IMR-90 (cell line): Measurements from ENCODE around the gene LRRC52. TPM values are rescaled to one million over a fixed set of nuclear protein-coding genes. Genes with fewer than 3 reads are reported as not detected.

ENCODE experiments used
- ATAC-seq: fragments of 200-7000 bp; cut with Tn5 transposase; 2 replicates; pipeline ENCODE4 v1.9.1; 2020; ENCODE audit warnings: low read depth, mild to moderate bottlenecking, moderate library complexity
- BruUV-seq: library from RNA; stranded (reverse); fragments of 400-500 nt; replicated peaks from 2 replicates; lab custom pipeline; 2021; lab: Mats Ljungman, UMichigan
- CTCF ChIA-PET: fragments of 300-600 bp; formaldehyde crosslinking; extraction: SDS; loops from one replicate; lab custom pipeline; 2021; ENCODE audit warnings: antibody characterized with exemption; lab: Yijun Ruan, JAX
- POLR2A ChIA-PET: fragments of 300-600 bp; sonication (Branson Sonifier 250); formaldehyde crosslinking; loops from one replicate; lab custom pipeline; 2022; ENCODE audit warnings: antibody characterized with exemption; ENCODE audit not compliant: unreplicated experiment; lab: Charles Lee
- DNase-seq: peaks from one replicate; pipeline ENCODE4 v3.0.0; 2013
- H2AFZ ChIP-seq: replicated peaks from 2 replicates; pipeline ENCODE3; 2013; ENCODE audit warnings: low read length, mild to moderate bottlenecking; ENCODE audit not compliant: poor library complexity
- H2AK5ac ChIP-seq: 2 replicates; pipeline ENCODE4 v1.6.1; 2013; ENCODE audit warnings: low read depth, low read length, inconsistent platforms
- H2AK9ac ChIP-seq: replicated peaks from 2 replicates; pipeline ENCODE3; 2013; ENCODE audit warnings: mild to moderate bottlenecking, low read depth, low read length, moderate library complexity; ENCODE audit not compliant: poor library complexity
- H2BK120ac ChIP-seq: 2 replicates; pipeline ENCODE4 v1.6.1; 2013; ENCODE audit warnings: low read depth, low read length, inconsistent platforms
- H2BK15ac ChIP-seq: 3 replicates; pipeline ENCODE4 v1.6.1; 2013; ENCODE audit warnings: low read depth, low read length, inconsistent platforms
- H2BK20ac ChIP-seq: 2 replicates; pipeline ENCODE4 v1.6.1; 2013; ENCODE audit warnings: low read depth, mild to moderate bottlenecking, inconsistent platforms, low read length, moderate library complexity
- H2BK5ac ChIP-seq: 2 replicates; pipeline ENCODE4 v1.6.1; 2013; ENCODE audit warnings: mild to moderate bottlenecking, low read depth, low read length, inconsistent platforms; ENCODE audit not compliant: poor library complexity, severe bottlenecking
- H3K14ac ChIP-seq: replicated peaks from 2 replicates; pipeline ENCODE4 v1.6.1; 2013; ENCODE audit warnings: low read depth, low read length, inconsistent platforms
- H3K18ac ChIP-seq: 2 replicates; pipeline ENCODE4 v1.6.1; 2013; ENCODE audit warnings: low read depth, low read length, control low read depth
- H3K23ac ChIP-seq: 2 replicates; pipeline ENCODE4 v1.6.1; 2013; ENCODE audit warnings: low read depth, low read length, inconsistent platforms
- H3K27ac ChIP-seq: 2 replicates; pipeline ENCODE4 v1.5.1; 2013; ENCODE audit warnings: mild to moderate bottlenecking, control low read depth, low read length; ENCODE audit not compliant: insufficient read depth
- H3K27me3 ChIP-seq: 2 replicates; pipeline ENCODE4 v1.6.1; 2013; ENCODE audit warnings: low read length; ENCODE audit not compliant: control insufficient read depth, insufficient read depth
- H3K36me3 ChIP-seq: 2 replicates; pipeline ENCODE4 v1.6.1; 2013; ENCODE audit warnings: low read length, mixed read lengths; ENCODE audit not compliant: control insufficient read depth, insufficient read depth
- H3K4ac ChIP-seq: 2 replicates; pipeline ENCODE4 v1.6.1; 2013; ENCODE audit warnings: low read depth, low read length, inconsistent platforms
- H3K4me1 ChIP-seq: 2 replicates; pipeline ENCODE4 v1.6.1; 2013; ENCODE audit warnings: low read length, mixed read lengths; ENCODE audit not compliant: control insufficient read depth, insufficient read depth
- H3K4me2 ChIP-seq: 2 replicates; pipeline ENCODE4 v1.6.1; 2013; ENCODE audit warnings: low read depth, mild to moderate bottlenecking, control low read depth, low read length, moderate library complexity
- H3K4me3 ChIP-seq: 2 replicates; pipeline ENCODE4 v1.5.1; 2013; ENCODE audit warnings: low read depth, mild to moderate bottlenecking, control low read depth, low read length, moderate library complexity; ENCODE audit not compliant: insufficient read depth
- H3K56ac ChIP-seq: 2 replicates; pipeline ENCODE4 v1.6.1; 2013; ENCODE audit warnings: low read length, inconsistent platforms; ENCODE audit not compliant: insufficient read depth; ENCODE audit errors: extremely low read depth
- H3K79me1 ChIP-seq, 2 experiments: 2 replicates each; pipeline ENCODE4 v1.6.1; 2013; ENCODE audit warnings: low read length in 2 of 2, inconsistent platforms in 1 of 2, low read depth in 1 of 2
- H3K9ac ChIP-seq: 2 replicates; pipeline ENCODE4 v1.6.1; 2013; ENCODE audit warnings: low read depth, low read length, control low read depth
- H3K9me1 ChIP-seq: 2 replicates; pipeline ENCODE4 v1.6.1; 2013; ENCODE audit warnings: low read length, inconsistent platforms; ENCODE audit not compliant: insufficient read depth
- H3K9me3 ChIP-seq: 2 replicates; pipeline ENCODE4 v1.6.1; 2013; ENCODE audit warnings: low read length; ENCODE audit not compliant: control insufficient read depth, insufficient read depth
- H4K20me1 ChIP-seq: 2 replicates; pipeline ENCODE4 v1.6.1; 2013; ENCODE audit warnings: low read length, inconsistent platforms; ENCODE audit not compliant: insufficient read depth
- H4K5ac ChIP-seq: 2 replicates; pipeline ENCODE4 v1.6.1; 2013; ENCODE audit warnings: mild to moderate bottlenecking, low read depth, low read length, control low read depth
- H4K8ac ChIP-seq, 2 experiments: 2 replicates each; pipeline ENCODE4 v1.6.1; 2013; ENCODE audit warnings: low read depth in 2 of 2, low read length in 2 of 2, control low read depth in 1 of 2, inconsistent platforms in 1 of 2
- H4K91ac ChIP-seq: 2 replicates; pipeline ENCODE4 v1.6.1; 2013; ENCODE audit warnings: low read depth, low read length, inconsistent platforms; ENCODE audit not compliant: insufficient read depth
- BHLHE40 ChIP-seq: fragments of 150-350 bp; IDR thresholded peaks from 2 replicates; pipeline ENCODE4 v1.6.1; 2016; ENCODE audit warnings: mild to moderate bottlenecking, low read depth, low read length
- CEBPB ChIP-seq: IDR thresholded peaks from 2 replicates; pipeline ENCODE4 v1.6.1; 2012; ENCODE audit warnings: low read depth, low read length, improper control_type of control experiment
- CHD1 ChIP-seq: IDR thresholded peaks from 2 replicates; pipeline ENCODE4 v1.6.1; 2012; ENCODE audit warnings: low read depth, low read length, improper control_type of control experiment
- FOS ChIP-seq: fragments of 150-350 bp; IDR thresholded peaks from 2 replicates; pipeline ENCODE4 v1.6.1; 2016; ENCODE audit warnings: low read depth, low read length
- MAZ ChIP-seq: IDR thresholded peaks from 2 replicates; pipeline ENCODE4 v1.6.1; 2012; ENCODE audit warnings: low read depth, mild to moderate bottlenecking, low read length, improper control_type of control experiment, moderate library complexity, borderline replicate concordance
- MXI1 ChIP-seq: IDR thresholded peaks from 2 replicates; pipeline ENCODE4 v1.6.1; 2012; ENCODE audit warnings: low read depth, mild to moderate bottlenecking, low read length, moderate library complexity, borderline replicate concordance
- POLR2A ChIP-seq: IDR thresholded peaks from 2 replicates; pipeline ENCODE4 v1.6.1; 2012; ENCODE audit warnings: mild to moderate bottlenecking, low read depth, low read length
- RAD21 ChIP-seq: IDR thresholded peaks from 2 replicates; pipeline ENCODE4 v1.6.1; 2012; ENCODE audit warnings: low read length, improper control_type of control experiment
- RFX5 ChIP-seq: IDR thresholded peaks from 2 replicates; pipeline ENCODE4 v1.8.0; 2012; ENCODE audit warnings: low read depth, mild to moderate bottlenecking, low read length, moderate library complexity
- WGBS, 2 experiments: methylation state at CpG; one replicate each; pipeline versions ENCODE4 v1.1.5 to v1.1.7; 2013; ENCODE audit warnings: missing lambda C conversion rate in 2 of 2; ENCODE audit not compliant: insufficient read length in 1 of 2; ENCODE audit errors: extremely low coverage in 2 of 2; 5-methylcytosine and 5-hydroxymethylcytosine counted together
- dilution Hi-C: fragments of 300-500 bp; cut with HindIII; formaldehyde crosslinking; loops from one replicate; pipeline ENCODE4 v1.14.3; 2018; ENCODE audit warnings: low sequenced_read_pairs; ENCODE audit not compliant: unreplicated experiment
- in situ Hi-C: fragments of 300-500 bp; cut with MboI; formaldehyde crosslinking; loops from 3 replicates; pipeline ENCODE4 v1.14.3; 2019; ENCODE audit warnings: low sequenced_read_pairs, inconsistent platforms, mixed read lengths
- intact Hi-C: fragments of 100-400 bp; cut with micrococcal nuclease; formaldehyde crosslinking; loops from 2 replicates; pipeline ENCODE4 v1.10.0; 2022
- polyA plus RNA-seq, 3 experiments: library from polyadenylated mRNA; depleted of rRNA; stranded (reverse); fragments of >200 nt; gene quantifications; 2 replicates each; pipeline ENCODE4 v1.2.3, GENCODE V29; 2012; ENCODE audit warnings: low replicate concordance in 1 of 3
- total RNA-seq: library from RNA; depleted of rRNA; stranded (reverse); fragments of >200 nt; gene quantifications from 2 replicates; pipeline ENCODE4 v1.2.3, GENCODE V29; 2012; rRNA removed

Gene LRRC52
- total and polyA plus RNA-seq, 2 of the 4 experiments (the other 2 are of a cell fraction), result not detected

DNA sequence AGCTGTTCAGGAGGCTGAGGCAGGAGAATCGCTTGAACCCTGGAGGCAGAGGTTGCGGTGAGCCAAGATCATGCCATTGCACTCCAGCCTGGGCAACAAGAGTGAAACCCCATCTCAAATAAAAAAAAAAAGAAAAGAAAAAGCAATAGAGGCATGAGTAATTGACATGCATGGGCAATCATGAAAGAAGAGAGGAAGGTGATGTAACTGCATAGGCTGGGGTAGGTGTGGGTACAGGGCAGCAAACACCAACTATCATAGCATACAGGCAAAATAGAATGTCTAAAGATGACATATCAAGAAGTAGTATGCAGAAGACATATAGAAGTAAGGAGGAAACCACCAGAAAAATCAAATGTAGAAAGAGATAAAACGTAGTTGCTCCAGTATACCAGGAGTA, 68.3 kb downstream of the LRRC52 start:
- intact Hi-C loops (no loop called here), dilution Hi-C loops (no loop called here), in situ Hi-C loops (loop anchor here (25.0 kb wide), 1 partner anchor 875 kb away; no protein-coding TSS in a partner anchor)
- H2BK20ac ChIP-seq, result no peak overlapping the region
- no peak overlapping the region for H3K27ac ChIP-seq
- H3K4me3 ChIP-seq, result no peak overlapping the region
- no peaks in the 10 kb centered on the region for H3K79me1 ChIP-seq
- no peak overlapping the region for H3K18ac ChIP-seq
- H3K4me1 ChIP-seq, result no peaks in the 10 kb centered on the region
- H2BK15ac ChIP-seq, result no peak overlapping the region
- H3K14ac ChIP-seq, result no peak overlapping the region
- POLR2A ChIA-PET, result no interaction called here
- H3K4ac ChIP-seq, result no peak overlapping the region
- H2BK5ac ChIP-seq, result no peak overlapping the region
- H3K27me3 ChIP-seq, result peaks cover 10% of the 10 kb centered on the region
- H3K9ac ChIP-seq, result no peak overlapping the region
- H3K56ac ChIP-seq, result no peak overlapping the region
- CTCF ChIA-PET, result no interaction called here
- no peak overlapping the region for H4K91ac ChIP-seq
- H3K23ac ChIP-seq, result no peak overlapping the region
- DNase-seq, result no peak
- no peaks in the 10 kb centered on the region for H3K9me1 ChIP-seq
- TF ChIP-seq RAD21 (no peak), MAZ (no peak), MXI1 (no peak), FOS (no peak), RFX5 (no peak), BHLHE40 (no peak), CEBPB (no peak), POLR2A (no peak), CHD1 (no peak)
- no TSS peak for BruUV-seq
- no peaks in the 10 kb centered on the region for H4K20me1 ChIP-seq
- no peak overlapping the region for H4K8ac ChIP-seq
- H2AFZ ChIP-seq, result no peak overlapping the region
- no peak overlapping the region for H2BK120ac ChIP-seq
- WGBS, 2 experiments, result no CpG with 5 or more reads among the region's 3 CpGs
- no peak overlapping the region for H3K4me2 ChIP-seq
- H2AK9ac ChIP-seq, result no peak overlapping the region
- no peak overlapping the region for H4K5ac ChIP-seq
- no peaks in the 10 kb centered on the region for H3K9me3 ChIP-seq
- no peaks in the 10 kb centered on the region for H3K36me3 ChIP-seq
- no peak for ATAC-seq
- H2AK5ac ChIP-seq, result no peak overlapping the region

Other genes with a start within 250 kb of the LRRC52 start
- gene LMX1A, start 187.3 kb upstream of the LRRC52 start, total RNA-seq, result not detected in 2 replicates
- not detected in 2 replicates for gene LMX1A, start 187.3 kb upstream of the LRRC52 start, polyA plus RNA-seq (2012; rRNA removed)
- not detected in 2 replicates for gene RXRG, start 98.9 kb upstream of the LRRC52 start, total RNA-seq
- gene RXRG, start 98.9 kb upstream of the LRRC52 start, polyA plus RNA-seq (2012; rRNA removed), result not detected in 2 replicates
- gene MGST3, start 87.2 kb downstream of the LRRC52 start, total RNA-seq, result 132 and 159 TPM in 2 replicates
- gene MGST3, start 87.2 kb downstream of the LRRC52 start, polyA plus RNA-seq (2012; rRNA removed), result 213 and 284 TPM in 2 replicates
- gene ALDH9A1, start 154.6 kb downstream of the LRRC52 start, total RNA-seq, result 43.7 and 101 TPM in 2 replicates
- gene ALDH9A1, start 154.6 kb downstream of the LRRC52 start, polyA plus RNA-seq (2012; rRNA removed), result 40.1 and 43.5 TPM in 2 replicates
- 86.4 and 121 TPM in 2 replicates for gene TMCO1, start 224.9 kb downstream of the LRRC52 start, total RNA-seq
- gene TMCO1, start 224.9 kb downstream of the LRRC52 start, polyA plus RNA-seq (2012; rRNA removed), result 95.7 and 113 TPM in 2 replicates